H1 (cell line): Measurements from ENCODE around the gene IL16.

Source experiments
- BRCA1 ChIP-seq: IDR thresholded peaks from 2 replicates; pipeline ENCODE4 v1.6.1; 2012; ENCODE audit warnings: low read depth, low read length, improper control_type of control experiment
- CHD2 ChIP-seq: IDR thresholded peaks from 2 replicates; pipeline ENCODE4 v1.6.1; 2012; ENCODE audit warnings: low read length, improper control_type of control experiment
- EP300 ChIP-seq, 2 experiments: IDR thresholded peaks; 1 replicate in 1 of 2; 2 replicates in 1 of 2; pipeline ENCODE4 v1.6.1; 2011 to 2012; ENCODE audit warnings: low read depth in 2 of 2, low read length in 2 of 2, mild to moderate bottlenecking in 2 of 2, borderline replicate concordance in 1 of 2, inconsistent platforms in 1 of 2, moderate library complexity in 1 of 2
- EZH2 ChIP-seq: fragments of 200-600 bp; sonication (generic); IDR thresholded peaks from 2 replicates; pipeline ENCODE4 v1.7.1; 2012; ENCODE audit warnings: low read depth, mild to moderate bottlenecking, moderate library complexity, low read length, inconsistent platforms; ENCODE audit not compliant: severe bottlenecking
- POLR2A ChIP-seq, 2 experiments: IDR thresholded peaks; 1 replicate in 1 of 2; 2 replicates in 1 of 2; pipeline ENCODE4 v1.6.1; 2011; ENCODE audit warnings: low read depth in 2 of 2, low read length in 2 of 2, mild to moderate bottlenecking in 2 of 2; ENCODE audit errors: control extremely low read depth in 1 of 2
- POLR2AphosphoS5 ChIP-seq: IDR thresholded peaks from 2 replicates; pipeline ENCODE4 v1.6.1; 2011; ENCODE audit warnings: low read depth, low read length
- RFX5 ChIP-seq: IDR thresholded peaks from 2 replicates; pipeline ENCODE4 v1.6.1; 2011; ENCODE audit warnings: low read depth, low read length, improper control_type of control experiment, borderline replicate concordance
- RNF2 ChIP-seq: fragments of 200-900, 300-1000 bp; sonication (generic); IDR thresholded peaks from 2 replicates; pipeline ENCODE4 v1.7.1; 2016; ENCODE audit warnings: borderline replicate concordance, low read depth, mild to moderate bottlenecking, antibody characterized with exemption, low read length; ENCODE audit not compliant: poor library complexity, severe bottlenecking; ENCODE audit errors: missing control alignments
- RXRA ChIP-seq: IDR thresholded peaks from 2 replicates; pipeline ENCODE4 v1.6.1; 2011; ENCODE audit warnings: low read depth, mild to moderate bottlenecking, low read length, moderate library complexity; ENCODE audit not compliant: insufficient read depth
- SIN3A ChIP-seq, 2 experiments: IDR thresholded peaks in 1 of 2; conservative IDR thresholded peaks in 1 of 2; 2 replicates each; pipeline ENCODE4 v1.6.1; 2011 to 2012; ENCODE audit warnings: low read length in 2 of 2, improper control_type of control experiment in 1 of 2, low read depth in 1 of 2, mild to moderate bottlenecking in 1 of 2
- TAF1 ChIP-seq: IDR thresholded peaks from 2 replicates; pipeline ENCODE4 v1.6.1; 2011; ENCODE audit warnings: mild to moderate bottlenecking, low read depth, low read length
- TF ChIP-seq, protein P1 (sequence below): IDR thresholded peaks from 2 replicates; pipeline ENCODE4 v1.6.1; 2012; ENCODE audit warnings: low read length, inconsistent platforms
- TF ChIP-seq, protein P2 (sequence below), 3 experiments: IDR thresholded peaks; 1 replicate in 2 of 3; 2 replicates in 1 of 3; pipeline versions ENCODE4 v1.5.1 to v1.6.1; 2011; ENCODE audit warnings: low read length in 3 of 3, mild to moderate bottlenecking in 3 of 3, inconsistent platforms in 2 of 3, low read depth in 1 of 3, moderate library complexity in 1 of 3; ENCODE audit not compliant: insufficient read depth in 1 of 3; ENCODE audit errors: control extremely low read depth in 1 of 3

DNA sequence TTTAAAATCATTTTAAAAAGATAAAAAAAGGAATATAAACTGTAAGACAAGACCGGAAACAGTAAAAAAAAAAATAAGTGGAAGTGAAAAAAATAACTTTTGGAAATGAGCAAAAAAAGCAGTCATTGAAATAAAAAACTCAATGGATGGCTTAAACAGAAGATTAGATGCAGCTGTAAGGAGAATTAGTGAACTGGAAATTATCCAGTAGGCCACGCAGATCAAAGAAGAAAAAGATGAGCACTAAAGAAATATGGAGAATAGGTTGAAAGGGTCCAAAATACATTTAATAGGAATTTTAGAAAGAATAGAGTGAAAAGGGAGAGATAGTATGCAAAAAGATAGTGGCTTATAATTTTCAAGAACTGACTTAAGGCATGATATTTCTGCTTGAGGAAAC is 80.3 kb downstream of the IL16 start:
- TF ChIP-seq RNF2 (no peak), POLR2A (IDR thresholded peaks at IDR 0.05; ENCODE audit: control extremely low read depth in 1 of 2, low read depth in 2 of 2, low read length in 2 of 2) (no peak), CHD2 (no peak), EP300 (IDR thresholded peaks at IDR 0.05; ENCODE audit: borderline replicate concordance in 1 of 2, low read depth in 2 of 2, low read length in 2 of 2) (no peak), RFX5 (no peak), EZH2 (no peak), RXRA (no peak), SIN3A (conservative IDR thresholded peaks at IDR 0.05 in 1 of 2, IDR thresholded peaks at IDR 0.05 in 1 of 2; ENCODE audit: low read depth in 1 of 2, low read length in 2 of 2) (no peak), POLR2AphosphoS5 (no peak), TAF1 (no peak), BRCA1 (no peak)
- TF ChIP-seq, protein P1, sequence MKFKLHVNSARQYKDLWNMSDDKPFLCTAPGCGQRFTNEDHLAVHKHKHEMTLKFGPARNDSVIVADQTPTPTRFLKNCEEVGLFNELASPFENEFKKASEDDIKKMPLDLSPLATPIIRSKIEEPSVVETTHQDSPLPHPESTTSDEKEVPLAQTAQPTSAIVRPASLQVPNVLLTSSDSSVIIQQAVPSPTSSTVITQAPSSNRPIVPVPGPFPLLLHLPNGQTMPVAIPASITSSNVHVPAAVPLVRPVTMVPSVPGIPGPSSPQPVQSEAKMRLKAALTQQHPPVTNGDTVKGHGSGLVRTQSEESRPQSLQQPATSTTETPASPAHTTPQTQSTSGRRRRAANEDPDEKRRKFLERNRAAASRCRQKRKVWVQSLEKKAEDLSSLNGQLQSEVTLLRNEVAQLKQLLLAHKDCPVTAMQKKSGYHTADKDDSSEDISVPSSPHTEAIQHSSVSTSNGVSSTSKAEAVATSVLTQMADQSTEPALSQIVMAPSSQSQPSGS = no peak
- TF ChIP-seq, protein P2, sequence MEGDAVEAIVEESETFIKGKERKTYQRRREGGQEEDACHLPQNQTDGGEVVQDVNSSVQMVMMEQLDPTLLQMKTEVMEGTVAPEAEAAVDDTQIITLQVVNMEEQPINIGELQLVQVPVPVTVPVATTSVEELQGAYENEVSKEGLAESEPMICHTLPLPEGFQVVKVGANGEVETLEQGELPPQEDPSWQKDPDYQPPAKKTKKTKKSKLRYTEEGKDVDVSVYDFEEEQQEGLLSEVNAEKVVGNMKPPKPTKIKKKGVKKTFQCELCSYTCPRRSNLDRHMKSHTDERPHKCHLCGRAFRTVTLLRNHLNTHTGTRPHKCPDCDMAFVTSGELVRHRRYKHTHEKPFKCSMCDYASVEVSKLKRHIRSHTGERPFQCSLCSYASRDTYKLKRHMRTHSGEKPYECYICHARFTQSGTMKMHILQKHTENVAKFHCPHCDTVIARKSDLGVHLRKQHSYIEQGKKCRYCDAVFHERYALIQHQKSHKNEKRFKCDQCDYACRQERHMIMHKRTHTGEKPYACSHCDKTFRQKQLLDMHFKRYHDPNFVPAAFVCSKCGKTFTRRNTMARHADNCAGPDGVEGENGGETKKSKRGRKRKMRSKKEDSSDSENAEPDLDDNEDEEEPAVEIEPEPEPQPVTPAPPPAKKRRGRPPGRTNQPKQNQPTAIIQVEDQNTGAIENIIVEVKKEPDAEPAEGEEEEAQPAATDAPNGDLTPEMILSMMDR (IDR thresholded peaks at IDR 0.05; ENCODE audit: control extremely low read depth in 1 of 3, insufficient read depth in 1 of 3, low read depth in 1 of 3, low read length in 3 of 3) = no peak
